Endothelial cell of hepatic sinusoid (primary cell): ENCODE results near the gene GSTCD.

Experiments used
- in situ Hi-C: cut with HindIII; loops from 2 replicates; pipeline ENCODE4 v1.10.0; 2017; ENCODE audit warnings: low sequenced_read_pairs

GSTCD gene

GRCh38 chr4:105871997-105872396, 163.4 kb downstream of the GSTCD start:
- in situ Hi-C loops = no loop called here

GRCh38 chr4:105875233-105875632, 166.6 kb downstream of the GSTCD start:
- in situ Hi-C loops = no loop called here

- in situ Hi-C loops = no loop called here
These were observed 170.1 kb downstream of the GSTCD start for GRCh38 chr4:105878668-105879067.

- in situ Hi-C loops = no loop called here
These were observed 178.9 kb downstream of the GSTCD start for GRCh38 chr4:105887508-105887907.

GRCh38 chr4:105894660-105895582, 186.3 kb downstream of the GSTCD start, which contains the start of gene NPNT:
Gene NPNT, plus strand, starts transcription at chr4:105895471. Its CDS starts 182 bp downstream, at chr4:105895653.
- in situ Hi-C loops = no loop called here

- in situ Hi-C loops = no loop called here
These were observed 187.2 kb downstream of the GSTCD start for GRCh38 chr4:105895583-105896460.

- in situ Hi-C loops = no loop called here
These were observed 187.9 kb downstream of the GSTCD start for GRCh38 chr4:105896461-105896942.
